Measurements from ENCODE around the gene CERS6. TPM values are rescaled to one million over a fixed set of nuclear protein-coding genes. Genes with fewer than 3 reads are reported as not detected.
"Not testable (repeated sequence)": the region's sequence is repeated elsewhere in the genome, so short reads cannot be mapped to it uniquely, and the experiment has no call there.

The CERS6 gene
- polyA plus RNA-seq, 12 donors: 38.2 to 59.2 (median 48.9) TPM; not detected in 1

DNA sequence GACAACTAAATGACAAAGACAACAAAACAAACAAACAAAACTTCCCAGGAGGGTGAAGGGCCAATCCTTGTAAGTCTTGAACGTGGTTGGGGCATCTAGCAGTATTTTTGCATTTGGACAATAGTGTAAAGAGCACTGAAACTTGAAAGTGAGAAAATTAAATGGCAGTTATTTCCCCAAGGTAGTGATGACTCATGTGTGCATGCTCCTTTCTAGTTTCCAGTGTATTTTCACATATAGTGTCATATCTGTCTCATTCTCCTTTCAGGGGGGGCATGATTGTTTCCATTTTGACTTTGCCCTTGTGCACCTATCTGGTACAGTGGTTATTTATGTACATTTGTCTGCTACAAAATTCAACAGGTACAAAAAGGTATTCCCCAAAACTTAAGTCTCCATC lies 39.5 kb downstream of the CERS6 start:
- DNase-seq: no peak

DNA sequence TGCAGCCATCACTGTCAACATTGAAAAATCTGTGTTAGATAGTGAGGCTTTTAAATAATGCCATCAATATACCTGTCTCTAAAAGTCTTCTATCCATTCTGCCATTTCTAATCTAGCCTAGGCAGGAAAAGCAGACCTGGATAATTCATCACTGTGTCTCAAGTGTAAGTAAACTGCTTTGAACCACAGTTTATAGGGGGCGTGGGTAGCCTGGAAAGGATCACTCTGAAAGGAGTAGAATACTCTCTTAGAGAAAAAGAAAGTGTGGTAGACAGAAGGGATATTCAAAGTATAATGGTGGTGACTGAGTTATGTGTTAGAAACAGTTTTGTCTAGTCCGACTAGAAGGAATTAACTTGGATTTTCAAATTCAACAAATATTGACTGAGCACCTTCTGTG lies 40.8 kb downstream of the CERS6 start:
- DNase-seq: no peak

DNA sequence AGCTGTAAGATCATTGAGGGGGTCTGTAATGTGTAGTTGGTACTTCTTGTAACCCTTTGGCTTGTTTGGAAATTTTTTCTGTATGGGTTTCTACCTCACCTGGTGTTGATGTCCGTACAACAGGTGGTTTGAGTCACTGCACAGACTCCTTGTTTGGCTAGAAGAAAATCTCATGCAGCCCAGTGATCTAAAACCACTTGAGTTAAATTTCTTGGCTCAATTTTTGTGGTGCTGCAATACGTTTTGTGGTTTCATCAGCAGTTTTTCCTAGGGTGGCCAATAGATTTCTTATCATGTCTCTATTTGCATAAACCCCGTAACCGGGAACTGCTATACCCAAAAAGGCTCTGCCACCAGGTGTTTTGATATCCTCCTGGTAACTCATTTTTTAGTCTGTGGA lies 43.4 kb downstream of the CERS6 start:
- no peak for DNase-seq

DNA sequence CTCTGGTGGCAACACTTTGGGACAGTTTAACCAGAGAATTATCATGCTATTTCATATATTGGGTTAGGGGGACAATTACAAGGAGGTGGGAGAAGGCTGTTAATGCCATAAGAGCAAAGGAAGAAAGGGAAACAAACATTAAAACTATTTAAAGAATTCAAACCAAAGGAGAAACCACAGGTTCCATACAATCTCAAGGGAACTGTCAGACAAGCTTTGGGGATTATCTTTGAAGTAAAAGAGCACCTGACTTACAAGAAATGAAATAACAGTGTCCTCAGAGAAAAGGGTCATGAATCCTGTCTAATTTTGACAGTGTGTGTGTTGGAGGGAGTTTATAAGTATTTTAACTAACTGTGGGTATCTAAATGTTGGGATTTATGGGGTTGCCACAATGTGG lies 44.4 kb downstream of the CERS6 start:
- DNase-seq: no peak

DNA sequence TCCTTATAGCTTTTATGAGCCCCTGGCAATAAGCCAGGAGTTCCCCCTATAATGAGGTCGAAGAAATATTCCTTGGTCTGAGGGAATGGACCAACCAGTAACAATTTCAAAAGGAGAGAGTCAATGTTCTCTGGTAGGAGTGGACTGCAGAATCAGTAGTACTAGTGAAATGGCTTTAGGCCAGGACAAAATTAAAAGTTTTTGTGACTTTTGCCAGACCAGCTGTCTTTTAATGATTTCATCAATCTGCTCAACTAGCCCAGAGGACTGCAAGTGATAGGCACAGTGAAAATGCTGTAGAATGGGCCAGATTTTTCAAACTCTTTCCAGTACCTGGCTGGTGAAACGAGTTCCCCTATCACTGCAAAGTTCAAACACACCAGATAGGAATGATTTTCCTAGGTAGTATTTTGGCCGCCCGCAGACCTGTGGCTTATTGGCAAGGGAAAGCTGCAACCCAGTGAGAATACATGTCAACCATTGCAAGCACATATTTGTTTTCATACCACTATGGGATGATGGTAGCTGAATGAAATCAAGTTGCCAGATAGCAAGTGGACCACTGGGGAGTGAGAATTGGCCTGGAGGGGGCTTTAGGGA lies 45.5 kb downstream of the CERS6 start:
- DNase-seq: peak; percentile 41

DNA sequence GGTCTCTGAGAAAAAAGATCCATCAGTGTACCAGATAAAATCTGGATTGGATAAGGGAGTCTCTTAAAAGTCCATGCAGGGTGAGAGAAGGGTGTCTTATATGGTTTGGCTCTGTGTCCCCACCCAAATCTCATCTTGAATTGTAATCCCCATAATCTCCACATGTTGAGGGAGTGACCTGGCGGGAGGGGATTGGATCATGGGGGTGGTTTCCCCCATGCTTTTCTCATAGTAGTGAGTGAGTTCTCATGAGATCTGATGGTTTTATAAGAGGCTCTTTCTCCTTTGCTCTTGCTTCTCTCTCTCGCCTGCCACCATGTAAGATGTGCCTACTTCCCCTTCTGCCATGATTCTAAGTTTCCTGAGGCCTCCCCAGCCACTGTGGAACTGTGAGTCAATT lies 46.8 kb downstream of the CERS6 start:
- DNase-seq: not testable (repeated sequence)

DNA sequence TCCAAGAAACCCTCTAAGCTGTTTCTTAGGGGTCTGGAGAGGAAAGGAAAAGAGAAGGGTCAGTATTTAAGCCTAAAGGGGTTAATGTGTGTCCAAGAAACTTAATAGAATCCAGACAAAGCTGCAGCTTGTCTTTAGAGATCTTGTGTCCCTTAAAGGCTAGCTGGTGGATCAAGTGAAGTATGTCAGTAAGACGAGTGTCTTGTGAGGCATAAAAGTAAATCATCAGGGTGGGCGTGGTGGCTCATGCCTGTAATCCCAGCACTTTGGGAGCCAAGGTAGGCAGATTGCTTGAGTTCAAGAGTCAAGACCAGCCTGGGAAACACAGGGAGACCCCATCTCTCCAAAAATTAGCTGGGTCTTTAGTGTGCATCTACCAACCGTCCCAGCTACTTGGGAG lies 47.8 kb downstream of the CERS6 start:
- DNase-seq: no peak

DNA sequence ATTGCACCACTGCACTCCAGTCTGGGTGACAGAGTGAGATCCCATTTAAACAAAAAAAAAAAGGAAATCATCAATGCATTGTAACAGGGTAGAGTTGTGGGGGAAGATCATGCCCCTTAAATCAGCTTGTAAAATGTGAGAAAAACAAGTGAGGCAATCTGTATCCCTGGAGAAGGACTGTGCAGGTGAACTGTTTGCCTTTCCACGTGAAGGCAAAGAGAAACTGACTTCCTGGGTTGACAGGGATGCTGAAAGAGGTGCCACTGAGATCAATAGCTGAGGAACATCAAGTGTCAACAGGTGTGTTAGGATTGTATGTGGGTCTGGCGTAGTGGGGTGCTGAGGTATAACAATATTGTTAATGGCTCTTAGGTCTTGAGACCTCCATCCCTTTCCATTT lies 48.3 kb downstream of the CERS6 start:
- no peak for DNase-seq

DNA sequence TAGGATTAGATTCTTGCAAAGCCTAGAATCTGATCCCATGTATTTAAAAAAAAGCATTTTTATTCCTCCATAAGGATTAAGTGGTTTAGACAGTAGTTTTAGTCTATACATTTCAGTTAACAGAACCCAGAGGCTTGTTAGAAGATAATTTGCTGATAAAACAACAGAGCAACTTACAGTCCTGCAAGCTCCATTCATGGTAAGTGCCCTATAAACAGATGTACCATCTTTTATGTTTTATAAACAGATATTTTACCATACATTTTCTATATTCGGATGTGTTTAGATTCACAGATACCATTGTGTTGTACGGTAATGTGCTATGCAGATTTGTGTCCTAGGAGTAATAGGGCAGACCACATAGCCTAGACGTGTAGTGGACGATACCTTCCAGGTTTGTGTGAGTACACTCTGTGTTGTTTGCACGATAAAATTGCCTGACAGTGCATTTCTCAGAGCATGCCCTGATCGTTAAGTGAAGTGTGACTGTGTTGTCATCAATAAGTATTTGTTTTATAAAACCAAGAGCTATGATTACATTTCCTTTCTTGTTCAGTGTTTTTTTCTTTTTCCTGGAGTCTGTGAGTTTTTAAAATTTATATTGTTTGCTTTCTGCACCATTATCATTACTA lies 54.2 kb downstream of the CERS6 start:
- DNase-seq: no peak

DNA sequence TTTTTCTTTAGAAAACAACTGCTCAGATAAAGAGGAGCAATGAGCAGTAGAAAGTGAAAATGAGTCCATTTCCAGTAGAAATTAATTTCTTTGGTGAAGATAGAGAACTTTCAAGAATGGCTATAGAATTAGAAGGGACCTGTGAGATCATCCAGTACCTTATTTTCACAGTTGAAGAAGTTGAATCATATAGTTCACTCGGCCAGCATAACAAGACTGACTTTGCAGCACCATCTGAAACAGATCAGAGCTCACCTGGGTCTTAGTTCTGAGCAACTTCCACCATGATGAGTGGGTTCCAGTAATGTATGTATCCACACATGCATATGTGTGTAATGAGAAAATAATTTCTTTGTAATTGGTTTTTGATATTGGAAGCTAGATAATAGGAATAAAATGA lies 58.6 kb downstream of the CERS6 start:
- no peak for DNase-seq

DNA sequence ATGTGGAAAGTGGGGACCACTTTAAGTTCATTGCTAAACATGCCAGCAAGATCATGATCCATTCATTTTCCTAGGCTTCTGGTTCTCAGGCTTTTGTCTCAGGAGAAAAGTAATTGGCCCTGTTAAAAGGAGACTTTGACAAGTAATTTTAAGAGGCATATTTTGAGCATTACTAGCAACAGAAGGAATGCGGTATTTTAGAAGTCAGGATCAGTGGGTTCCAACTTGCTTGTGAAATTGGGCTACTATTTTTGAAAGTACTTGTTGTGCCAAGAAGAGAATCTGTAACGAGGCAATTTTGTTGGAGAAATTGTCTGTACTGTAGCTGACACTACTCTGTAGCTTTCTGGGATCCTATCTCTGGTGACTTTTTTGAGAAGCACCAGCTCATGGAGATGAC lies 59.4 kb downstream of the CERS6 start:
- peak; percentile 33 for DNase-seq

DNA sequence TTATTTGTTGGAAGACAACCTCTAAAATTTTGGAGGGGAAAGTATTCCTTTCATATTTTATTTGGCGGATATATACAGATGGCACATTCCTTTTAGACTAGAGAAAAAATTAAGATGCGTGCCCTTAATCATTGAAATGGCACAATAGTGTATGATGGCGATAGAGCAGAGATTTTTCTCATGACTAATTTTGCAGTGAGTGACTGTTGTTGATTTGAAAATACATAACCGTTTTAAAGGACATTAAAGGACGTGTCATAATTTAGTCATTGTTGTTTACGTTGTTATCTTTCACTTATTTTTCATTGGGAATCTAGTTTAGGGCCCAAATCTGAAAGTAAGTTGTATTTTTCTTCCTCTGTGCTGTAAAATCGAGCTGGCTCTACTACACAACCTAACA lies 61.7 kb downstream of the CERS6 start:
- DNase-seq: no peak

DNA sequence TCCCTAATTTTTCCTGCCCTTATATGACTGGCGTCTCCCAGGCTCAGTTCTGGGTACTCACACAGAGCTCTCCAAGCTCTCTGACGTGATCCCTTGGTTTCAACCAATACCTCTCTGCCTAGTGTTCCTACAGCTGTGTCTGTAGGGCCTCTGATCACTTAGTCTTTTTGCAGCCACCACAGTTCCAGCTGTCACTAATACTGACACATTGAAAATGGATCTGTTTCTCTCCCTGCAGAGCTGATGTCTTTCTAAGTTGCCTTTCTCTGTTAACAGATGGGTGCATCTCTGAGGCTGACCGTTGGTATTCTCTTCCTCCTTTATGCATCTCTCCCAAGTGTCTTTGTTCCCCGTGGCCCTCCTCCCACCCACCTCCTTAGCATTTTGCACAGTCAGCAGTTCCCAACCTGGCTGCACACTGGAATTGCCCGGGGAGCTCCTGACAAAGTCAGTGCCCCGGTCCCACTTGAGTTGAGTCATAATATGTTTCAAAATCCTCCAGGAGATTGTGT lies 62.5 kb downstream of the CERS6 start:
- no peak for DNase-seq

DNA sequence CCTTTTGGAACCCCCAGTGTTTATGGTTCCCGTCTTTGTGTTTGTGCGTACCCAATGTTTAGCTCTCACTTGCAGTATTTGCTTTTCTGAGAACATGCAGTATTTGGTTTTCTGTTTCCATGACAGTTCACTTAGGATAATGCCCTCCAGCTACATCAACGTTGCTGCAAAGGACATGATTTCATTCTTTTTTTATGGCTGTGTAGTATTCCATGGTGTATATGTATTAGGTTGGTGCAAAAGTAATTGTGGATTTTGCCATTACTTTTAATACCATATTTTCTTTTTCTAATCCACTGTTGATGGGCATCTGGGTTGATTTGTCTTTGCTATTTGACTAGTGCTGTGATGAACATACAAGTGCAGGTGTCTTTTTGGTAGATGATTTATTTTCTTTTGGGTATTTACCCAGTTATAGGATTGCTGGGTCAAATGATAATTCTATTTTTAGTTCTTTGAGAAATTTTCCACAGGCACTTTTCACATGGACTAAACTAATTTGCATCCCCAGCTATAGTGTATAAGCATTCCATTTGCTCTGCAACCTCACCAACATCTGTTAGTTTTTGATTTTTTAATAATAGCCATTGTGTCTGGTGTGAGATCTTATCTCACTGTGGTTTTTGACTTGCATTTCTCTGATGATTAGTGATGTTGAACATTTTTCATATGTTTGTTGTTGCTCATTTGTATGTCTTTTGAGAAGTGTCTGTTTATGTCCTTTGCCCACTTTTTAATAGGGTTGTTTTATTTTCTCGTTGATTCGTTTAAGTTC lies 63.6 kb downstream of the CERS6 start:
- DNase-seq: no peak

DNA sequence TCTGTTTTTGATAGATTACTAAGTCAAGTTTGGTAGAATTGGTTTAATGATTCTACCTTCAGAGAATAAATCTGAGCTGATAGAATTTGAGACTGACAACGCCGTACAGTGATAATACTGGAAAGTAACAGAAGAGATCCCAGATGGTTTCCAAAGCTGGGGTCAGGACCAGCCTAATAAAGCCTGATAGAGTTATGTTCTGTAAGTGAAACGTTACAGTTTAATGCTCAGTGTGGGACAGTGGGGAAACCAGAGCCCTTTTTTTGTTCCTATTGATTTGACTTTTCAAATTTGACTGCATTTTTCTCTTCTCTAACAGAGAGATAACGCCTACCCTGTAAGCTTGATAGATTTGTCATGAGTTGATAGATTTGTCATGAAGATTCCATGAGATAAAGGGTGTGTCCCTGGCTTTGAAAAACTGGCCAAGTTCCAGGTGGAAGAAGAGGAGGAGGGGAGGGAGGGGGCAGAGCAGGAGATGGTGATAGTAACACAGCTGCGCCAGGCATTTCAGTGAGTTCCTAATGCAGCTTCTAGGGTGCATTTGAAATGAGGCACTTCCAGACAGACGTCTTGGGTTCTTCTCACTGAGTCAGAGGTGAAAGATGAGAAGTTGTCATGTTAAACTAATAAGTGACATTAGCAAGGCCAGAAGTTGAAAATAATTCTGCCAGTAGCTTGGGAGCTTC lies 65.1 kb downstream of the CERS6 start:
- DNase-seq: peak; percentile 38

DNA sequence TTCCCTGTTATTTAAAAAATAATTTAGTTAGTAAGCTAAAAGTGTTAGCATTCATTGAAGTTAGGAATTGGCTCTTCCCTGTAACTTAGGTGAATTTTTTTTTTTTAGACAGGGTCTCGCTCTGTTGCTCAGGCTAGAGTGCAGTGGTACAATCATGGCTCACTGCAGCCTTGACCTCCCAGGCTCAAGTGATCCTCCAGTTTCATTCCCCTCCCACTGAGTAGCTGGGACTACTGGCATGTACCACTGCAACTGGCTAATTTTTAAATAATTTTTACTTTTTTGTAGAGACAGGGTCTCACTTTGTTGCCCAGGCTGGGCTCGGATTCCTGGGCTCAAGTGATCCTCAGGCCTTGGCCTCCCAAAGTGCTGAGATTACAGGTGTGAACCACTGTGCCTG lies 66.4 kb downstream of the CERS6 start:
- no peak for DNase-seq

DNA sequence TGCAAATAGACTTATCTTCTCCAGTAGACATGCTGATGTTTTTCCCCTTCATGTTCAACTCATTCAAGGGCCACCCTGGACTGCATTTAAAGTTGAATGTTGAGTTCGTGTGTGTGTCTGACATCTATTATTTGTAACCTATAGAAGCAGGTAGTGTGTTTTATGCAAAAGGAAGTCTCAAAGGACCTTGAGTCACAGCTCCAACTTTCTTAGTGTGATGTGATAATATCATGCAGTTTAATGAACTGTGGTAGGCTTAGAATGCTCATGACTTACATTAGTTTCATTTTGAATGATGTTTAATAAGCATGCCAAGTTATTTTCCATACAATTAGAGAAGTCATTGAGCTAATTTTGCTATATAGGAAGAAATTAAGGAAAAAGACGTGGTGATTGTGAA lies 67.9 kb downstream of the CERS6 start:
- DNase-seq: no peak

DNA sequence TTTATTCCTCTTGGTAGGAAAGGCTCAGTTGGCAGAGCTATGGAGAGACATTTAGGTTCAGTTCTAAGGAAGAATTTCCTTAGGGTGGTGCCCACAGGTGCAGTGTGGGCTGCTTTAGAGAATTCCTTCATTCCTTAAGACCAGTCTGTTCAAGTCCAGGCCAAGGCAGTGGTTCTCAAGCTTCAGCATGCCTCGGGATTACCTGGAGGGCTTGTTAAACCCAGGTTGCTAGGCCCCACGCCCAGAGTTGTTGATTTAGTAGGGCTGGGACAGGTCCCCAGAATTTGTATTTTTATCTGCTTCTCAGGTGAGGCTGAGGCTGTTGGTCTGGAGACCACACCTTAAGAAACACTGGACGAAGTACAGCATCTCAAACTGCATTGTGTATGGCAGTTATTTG lies 68.9 kb downstream of the CERS6 start:
- DNase-seq: no peak

DNA sequence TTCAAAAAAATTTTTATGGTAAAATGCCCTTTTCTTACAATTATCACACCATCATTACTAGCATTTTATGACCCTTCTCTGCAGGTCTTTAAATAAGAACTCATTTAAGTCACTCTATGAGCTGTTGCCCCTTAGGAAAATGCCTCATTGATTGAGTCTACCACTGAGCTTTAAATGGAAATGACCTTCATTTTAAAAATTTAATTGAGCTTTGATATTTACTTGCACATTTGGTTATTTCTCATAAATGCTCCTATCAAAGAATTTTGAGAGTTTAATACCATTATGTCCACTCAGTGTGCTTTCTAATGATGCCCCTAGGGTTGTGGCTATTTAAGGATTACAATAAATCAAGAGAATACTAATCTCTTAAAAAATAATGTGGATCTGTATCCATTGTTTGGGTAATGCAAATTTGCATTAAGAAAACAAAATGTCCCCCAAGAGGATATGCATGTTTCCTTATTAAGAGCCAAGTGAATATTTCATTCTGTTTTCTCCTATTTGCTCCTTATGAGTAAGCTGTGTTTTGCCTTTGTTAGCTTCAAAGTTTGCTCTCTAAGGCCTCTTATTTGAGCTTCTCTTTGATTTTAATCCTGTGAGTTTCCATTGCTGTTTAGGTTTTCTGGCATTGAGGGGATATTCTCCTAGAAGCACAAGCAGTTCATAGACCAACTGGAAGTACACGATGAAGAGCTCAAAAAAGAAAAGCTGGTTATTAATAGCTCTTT lies 69.8 kb downstream of the CERS6 start:
- no peak for DNase-seq

DNA sequence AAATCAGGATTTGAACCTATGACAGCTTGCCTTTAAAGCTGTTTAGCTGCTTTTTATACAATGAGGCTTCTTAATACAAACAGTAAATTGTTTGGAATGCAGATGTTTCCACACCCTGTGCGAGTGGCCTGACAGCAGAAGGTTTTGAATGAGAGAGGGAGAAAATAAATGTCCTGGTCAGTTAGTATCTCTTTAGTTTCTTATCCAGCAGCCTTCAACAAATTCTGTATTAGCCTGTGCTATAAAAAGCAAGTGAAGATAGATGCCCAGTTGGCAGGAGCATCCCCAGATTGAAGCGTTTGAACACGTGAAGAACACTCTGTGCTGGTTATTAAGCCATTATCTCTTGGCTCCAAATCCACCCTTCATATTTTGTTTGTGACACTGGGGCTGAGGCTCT lies 70.6 kb downstream of the CERS6 start:
- DNase-seq: no peak

DNA sequence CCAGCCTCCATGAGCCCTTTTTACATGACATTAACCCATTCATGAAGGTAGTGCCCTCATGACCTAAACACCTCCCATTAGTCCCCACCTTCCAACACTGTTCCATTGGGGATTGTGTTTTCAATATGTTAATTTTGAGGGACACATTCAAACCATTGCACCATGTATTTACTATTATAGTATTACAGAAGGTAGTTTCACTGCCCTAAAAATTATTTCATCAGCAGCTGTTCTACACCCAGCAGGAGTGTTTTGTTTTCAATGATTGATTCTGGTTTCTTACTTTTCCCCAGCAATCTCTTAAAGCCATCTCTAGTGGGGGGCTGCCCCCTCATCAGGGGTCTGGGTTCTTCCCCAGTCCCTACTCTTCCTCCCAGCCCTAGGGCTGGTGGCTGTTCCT lies 71.9 kb downstream of the CERS6 start:
- DNase-seq: no peak

DNA sequence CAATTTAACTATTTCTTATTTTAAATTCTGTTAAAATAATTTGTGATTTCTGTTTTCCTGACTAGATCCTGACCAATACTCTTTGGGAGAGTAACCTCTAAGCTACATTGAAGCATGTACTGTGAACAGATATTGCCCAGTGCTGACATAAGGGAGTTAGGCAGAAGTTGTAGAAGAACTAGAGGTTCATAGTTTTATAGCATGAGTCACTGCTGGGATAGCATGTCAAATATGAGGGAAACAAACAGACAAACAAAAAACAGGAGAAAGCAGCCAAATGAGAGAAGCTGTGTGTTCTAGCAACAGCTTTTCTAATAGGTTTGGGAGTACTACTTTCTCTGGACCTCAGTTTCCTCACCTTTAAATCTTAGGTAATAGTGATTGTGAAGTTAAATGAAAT lies 72.4 kb downstream of the CERS6 start:
- DNase-seq: no peak

All from muscle of arm (tissue), 12 donors.